Right lobe of liver (tissue), 4 donors: ENCODE measurements around the gene CFAP77.

ENCODE experiments used
- POLR2A ChIP-seq: fragments of 450-650 bp; IDR thresholded peaks from one replicate; pipeline ENCODE4 v1.6.1; 2017; ENCODE audit warnings: antibody characterized with exemption, mild to moderate bottlenecking
- TF ChIP-seq, protein P1 (sequence below), 4 donors: fragments of 200-600 bp in 3 of 4; fragments of 450-650 bp in 1 of 4; IDR thresholded peaks; one replicate each; pipeline versions ENCODE4 v1.5.1 to v1.8.0; 2016 to 2022; ENCODE audit warnings: antibody characterized with exemption in 4 of 4, mild to moderate bottlenecking in 2 of 4
- donor health status: DM: no; HTN: no; CAD: no.
- donor health status: DM: no; HTN: no; CAD: no.
- donor health status: DM: no; HTN: yes; CAD: no.

GRCh38 chr9:132511191-132511999 lies 101.4 kb downstream of the CFAP77 start:
- TF ChIP-seq, protein P1, sequence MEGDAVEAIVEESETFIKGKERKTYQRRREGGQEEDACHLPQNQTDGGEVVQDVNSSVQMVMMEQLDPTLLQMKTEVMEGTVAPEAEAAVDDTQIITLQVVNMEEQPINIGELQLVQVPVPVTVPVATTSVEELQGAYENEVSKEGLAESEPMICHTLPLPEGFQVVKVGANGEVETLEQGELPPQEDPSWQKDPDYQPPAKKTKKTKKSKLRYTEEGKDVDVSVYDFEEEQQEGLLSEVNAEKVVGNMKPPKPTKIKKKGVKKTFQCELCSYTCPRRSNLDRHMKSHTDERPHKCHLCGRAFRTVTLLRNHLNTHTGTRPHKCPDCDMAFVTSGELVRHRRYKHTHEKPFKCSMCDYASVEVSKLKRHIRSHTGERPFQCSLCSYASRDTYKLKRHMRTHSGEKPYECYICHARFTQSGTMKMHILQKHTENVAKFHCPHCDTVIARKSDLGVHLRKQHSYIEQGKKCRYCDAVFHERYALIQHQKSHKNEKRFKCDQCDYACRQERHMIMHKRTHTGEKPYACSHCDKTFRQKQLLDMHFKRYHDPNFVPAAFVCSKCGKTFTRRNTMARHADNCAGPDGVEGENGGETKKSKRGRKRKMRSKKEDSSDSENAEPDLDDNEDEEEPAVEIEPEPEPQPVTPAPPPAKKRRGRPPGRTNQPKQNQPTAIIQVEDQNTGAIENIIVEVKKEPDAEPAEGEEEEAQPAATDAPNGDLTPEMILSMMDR (IDR thresholded peaks at IDR 0.05) = no peak
- no peak for TF ChIP-seq POLR2A
